ENCODE data around the gene DNAJC1. TPM values are rescaled to one million over a fixed set of nuclear protein-coding genes. Genes with fewer than 3 reads are reported as not detected.

Gene DNAJC1
- total RNA-seq, 1 experiment from 2014 or later: 12.9 TPM

DNA sequence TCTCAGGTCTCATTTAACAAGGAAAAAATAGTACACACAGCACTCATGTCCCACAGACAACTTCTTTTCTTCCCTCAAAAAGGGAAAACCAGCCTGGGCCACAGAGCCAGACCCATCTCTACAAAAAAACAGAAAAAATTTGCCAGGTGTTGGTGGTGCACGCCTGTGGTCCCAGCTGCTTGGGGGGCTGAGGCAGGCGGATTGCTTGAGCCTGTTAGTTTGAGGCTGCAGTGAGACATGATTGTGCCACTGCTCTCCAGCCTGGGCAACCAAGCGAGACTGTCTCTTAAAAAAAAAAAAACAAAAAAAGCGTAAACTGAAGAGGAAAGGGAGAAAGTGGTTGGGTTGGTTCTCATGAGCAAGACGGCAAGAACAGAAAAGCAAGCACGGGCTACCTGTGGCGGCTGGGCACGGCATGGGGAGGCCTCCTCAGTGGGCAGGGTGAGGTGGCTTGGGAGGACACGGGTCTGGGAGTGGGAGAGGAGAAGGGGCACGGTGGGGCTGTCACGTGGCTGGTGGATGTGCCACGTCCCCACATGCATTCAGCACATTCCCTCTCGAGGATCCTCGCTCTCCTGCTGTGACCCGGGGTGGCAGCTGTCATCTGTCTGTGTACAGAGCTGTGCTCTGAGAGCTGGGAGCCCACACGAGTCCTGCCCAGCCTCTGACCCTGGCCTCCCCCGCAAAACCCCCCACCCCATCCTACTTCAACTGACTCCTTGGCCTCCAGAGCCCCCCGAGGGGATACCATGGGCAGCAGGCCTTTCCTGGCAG is 249.8 kb downstream of the DNAJC1 start:
- Histone ChIP-seq H3K4me1 (ENCODE audit: control insufficient read depth, insufficient read depth, low read length) (0 out of 2 replicates have a peak, but pooled peaks cover 3% of the 10 kb centered on the region), H3K27ac (ENCODE audit: low read length) (no peak overlapping the region), H3K27me3 (ENCODE audit: control insufficient read depth, insufficient read depth, low read length) (no peaks in the 10 kb centered on the region), H3K4me3 (ENCODE audit: low read depth in 2 of 2, low read length in 2 of 2) (no peak overlapping the region), H3K36me3 (ENCODE audit: control insufficient read depth, insufficient read depth, low read length) (no peaks in the 10 kb centered on the region), H3K9me3 (ENCODE audit: control insufficient read depth, insufficient read depth, low read depth, low read length) (no peaks in the 10 kb centered on the region)
- CTCF ChIA-PET: no interaction called here
- DNase-seq (ENCODE audit: low read depth, low spot score) (no peak), ATAC-seq (no peak)
- POLR2A ChIA-PET: no interaction called here
- in situ Hi-C loops (cut with HindIII; ENCODE audit: low pct_unique_long_range_greater_than_20kb, low sequenced_read_pairs): no loop called here
- TF ChIP-seq TCF7L2 (IDR thresholded peaks at IDR 0.05; ENCODE audit: low read depth, low read length): no peak
- no TSS peak for BruUV-seq (replicated peaks)
- intact Hi-C loops (cut with micrococcal nuclease; ENCODE audit: unreplicated experiment): no loop called here

DNA sequence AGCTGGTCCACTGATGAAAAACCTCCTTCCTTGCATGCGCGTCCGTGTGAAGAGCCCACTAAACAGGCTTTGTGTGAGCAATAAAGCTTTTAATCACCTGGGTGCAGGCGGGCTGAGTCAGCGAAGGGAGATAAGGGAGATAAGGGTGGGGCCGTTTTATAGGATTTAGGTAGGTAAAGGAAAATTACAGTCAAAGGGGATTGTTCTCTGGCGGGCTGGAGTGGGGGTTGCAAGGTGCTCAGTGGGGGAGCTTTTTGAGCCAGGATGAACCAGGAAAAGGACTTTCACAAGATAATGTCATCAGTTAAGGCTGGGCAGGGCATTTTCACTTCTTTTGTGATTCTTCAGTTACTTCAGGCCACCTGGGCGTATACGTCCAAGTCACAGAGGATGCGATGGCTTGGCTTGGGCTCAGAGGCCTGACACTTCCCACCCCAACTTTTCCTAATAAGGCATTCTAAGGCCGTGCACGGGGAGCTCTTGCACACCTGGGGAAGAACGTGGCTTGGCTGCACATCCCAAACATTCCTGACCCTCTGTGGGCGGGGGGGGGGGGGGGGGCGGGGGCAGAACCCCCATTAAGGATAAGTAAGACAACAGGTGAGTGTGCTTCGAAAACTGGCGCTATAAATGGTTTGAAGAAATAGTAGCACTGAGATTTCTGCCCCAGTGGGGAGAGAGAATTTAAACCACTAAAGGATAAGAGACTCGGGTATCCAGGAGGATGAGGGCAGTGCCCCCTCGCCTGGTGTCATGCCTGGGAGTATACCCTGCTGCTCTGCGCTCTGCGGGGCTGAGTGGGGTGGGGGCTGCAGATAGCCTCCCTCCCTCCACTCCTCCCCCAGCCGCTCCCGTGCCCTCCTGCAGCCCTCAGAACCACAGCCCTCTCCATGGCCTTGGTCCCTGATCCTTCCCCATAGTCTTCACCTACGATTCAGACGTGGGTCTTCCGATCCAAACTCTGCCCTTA is 251.9 kb downstream of the DNAJC1 start:
- ATAC-seq: no peak
- ChIA-PET CTCF (no interaction called here), POLR2A (no interaction called here)
- H3K4me1 ChIP-seq (ENCODE audit: control insufficient read depth, insufficient read depth, low read length): 0 out of 2 replicates have a peak, but pooled peaks cover 3% of the 10 kb centered on the region
- TF ChIP-seq, protein P1, sequence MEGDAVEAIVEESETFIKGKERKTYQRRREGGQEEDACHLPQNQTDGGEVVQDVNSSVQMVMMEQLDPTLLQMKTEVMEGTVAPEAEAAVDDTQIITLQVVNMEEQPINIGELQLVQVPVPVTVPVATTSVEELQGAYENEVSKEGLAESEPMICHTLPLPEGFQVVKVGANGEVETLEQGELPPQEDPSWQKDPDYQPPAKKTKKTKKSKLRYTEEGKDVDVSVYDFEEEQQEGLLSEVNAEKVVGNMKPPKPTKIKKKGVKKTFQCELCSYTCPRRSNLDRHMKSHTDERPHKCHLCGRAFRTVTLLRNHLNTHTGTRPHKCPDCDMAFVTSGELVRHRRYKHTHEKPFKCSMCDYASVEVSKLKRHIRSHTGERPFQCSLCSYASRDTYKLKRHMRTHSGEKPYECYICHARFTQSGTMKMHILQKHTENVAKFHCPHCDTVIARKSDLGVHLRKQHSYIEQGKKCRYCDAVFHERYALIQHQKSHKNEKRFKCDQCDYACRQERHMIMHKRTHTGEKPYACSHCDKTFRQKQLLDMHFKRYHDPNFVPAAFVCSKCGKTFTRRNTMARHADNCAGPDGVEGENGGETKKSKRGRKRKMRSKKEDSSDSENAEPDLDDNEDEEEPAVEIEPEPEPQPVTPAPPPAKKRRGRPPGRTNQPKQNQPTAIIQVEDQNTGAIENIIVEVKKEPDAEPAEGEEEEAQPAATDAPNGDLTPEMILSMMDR (IDR thresholded peaks at IDR 0.05): no peak
- no peak for TF ChIP-seq TCF7L2 (IDR thresholded peaks at IDR 0.05; ENCODE audit: low read depth, low read length)
- no peak for TF ChIP-seq SIN3A (IDR thresholded peaks at IDR 0.05; ENCODE audit: borderline replicate concordance, insufficient read depth, low read depth, low read length)
- no peak for TF ChIP-seq POLR2AphosphoS5 (IDR thresholded peaks at IDR 0.05; ENCODE audit: low read depth, low read length)
- TF ChIP-seq, protein P2, sequence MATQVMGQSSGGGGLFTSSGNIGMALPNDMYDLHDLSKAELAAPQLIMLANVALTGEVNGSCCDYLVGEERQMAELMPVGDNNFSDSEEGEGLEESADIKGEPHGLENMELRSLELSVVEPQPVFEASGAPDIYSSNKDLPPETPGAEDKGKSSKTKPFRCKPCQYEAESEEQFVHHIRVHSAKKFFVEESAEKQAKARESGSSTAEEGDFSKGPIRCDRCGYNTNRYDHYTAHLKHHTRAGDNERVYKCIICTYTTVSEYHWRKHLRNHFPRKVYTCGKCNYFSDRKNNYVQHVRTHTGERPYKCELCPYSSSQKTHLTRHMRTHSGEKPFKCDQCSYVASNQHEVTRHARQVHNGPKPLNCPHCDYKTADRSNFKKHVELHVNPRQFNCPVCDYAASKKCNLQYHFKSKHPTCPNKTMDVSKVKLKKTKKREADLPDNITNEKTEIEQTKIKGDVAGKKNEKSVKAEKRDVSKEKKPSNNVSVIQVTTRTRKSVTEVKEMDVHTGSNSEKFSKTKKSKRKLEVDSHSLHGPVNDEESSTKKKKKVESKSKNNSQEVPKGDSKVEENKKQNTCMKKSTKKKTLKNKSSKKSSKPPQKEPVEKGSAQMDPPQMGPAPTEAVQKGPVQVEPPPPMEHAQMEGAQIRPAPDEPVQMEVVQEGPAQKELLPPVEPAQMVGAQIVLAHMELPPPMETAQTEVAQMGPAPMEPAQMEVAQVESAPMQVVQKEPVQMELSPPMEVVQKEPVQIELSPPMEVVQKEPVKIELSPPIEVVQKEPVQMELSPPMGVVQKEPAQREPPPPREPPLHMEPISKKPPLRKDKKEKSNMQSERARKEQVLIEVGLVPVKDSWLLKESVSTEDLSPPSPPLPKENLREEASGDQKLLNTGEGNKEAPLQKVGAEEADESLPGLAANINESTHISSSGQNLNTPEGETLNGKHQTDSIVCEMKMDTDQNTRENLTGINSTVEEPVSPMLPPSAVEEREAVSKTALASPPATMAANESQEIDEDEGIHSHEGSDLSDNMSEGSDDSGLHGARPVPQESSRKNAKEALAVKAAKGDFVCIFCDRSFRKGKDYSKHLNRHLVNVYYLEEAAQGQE (IDR thresholded peaks at IDR 0.05; ENCODE audit: insufficient read depth in 1 of 2, low read depth in 2 of 2, low read length in 1 of 2): no peak
- in situ Hi-C loops (cut with HindIII; ENCODE audit: low pct_unique_long_range_greater_than_20kb, low sequenced_read_pairs) (no loop called here), intact Hi-C loops (cut with micrococcal nuclease; ENCODE audit: unreplicated experiment) (no loop called here)
- H3K27me3 ChIP-seq (ENCODE audit: control insufficient read depth, insufficient read depth, low read length): no peaks in the 10 kb centered on the region
- no peaks in the 10 kb centered on the region for H3K9me3 ChIP-seq (ENCODE audit: control insufficient read depth, insufficient read depth, low read depth, low read length)
- H3K36me3 ChIP-seq (ENCODE audit: control insufficient read depth, insufficient read depth, low read length): no peaks in the 10 kb centered on the region
- H3K27ac ChIP-seq (ENCODE audit: low read length): no peak overlapping the region
- H3K4me3 ChIP-seq (ENCODE audit: low read depth in 2 of 2, low read length in 2 of 2): no peak overlapping the region
- no TSS peak for BruUV-seq (replicated peaks)
- no peak for DNase-seq (ENCODE audit: low read depth, low spot score)

Measured in Panc1 (cell line).